H1 (cell line): Measurements from ENCODE around the gene PNPLA8. TPM values are rescaled to one million over a fixed set of nuclear protein-coding genes. Genes with fewer than 3 reads are reported as not detected.

Experiments used
- SP2 ChIP-seq: IDR thresholded peaks from 2 replicates; pipeline ENCODE4 v1.6.1; 2012; ENCODE audit warnings: mild to moderate bottlenecking, low read length, inconsistent platforms
- polyA plus RNA-seq, 7 experiments: library from polyadenylated mRNA; depleted of rRNA in 3 of 7; stranded (reverse) in 5 of 7; unstranded in 2 of 7; fragments of >200 nt in 5 of 7; fragments of 200-250 nt in 2 of 7; gene quantifications; 1 replicate in 5 of 7; 2 replicates in 1 of 7; 4 replicates in 1 of 7; pipeline versions ENCODE4 v1.2.1 to v1.2.3, GENCODE V29; 2011 to 2013; ENCODE audit warnings: missing spikeins in 2 of 7, mixed read lengths in 2 of 7
- total RNA-seq: library from RNA; stranded (reverse); fragmentation: NEBNext Ultra II Directional; extraction: Animal tissue kit (Norgen Biotek cat#: 25700); gene quantifications from 2 replicates; pipeline ENCODE4 v1.2.1, GENCODE V29; 2021
- TF ChIP-seq, protein P1 (sequence below): fragments of 300-600 bp; sonication (generic); IDR thresholded peaks from 2 replicates; pipeline ENCODE4 v1.7.1; 2012; ENCODE audit warnings: low read length, moderate library complexity, mild to moderate bottlenecking, inconsistent platforms; ENCODE audit not compliant: insufficient replicate concordance

PNPLA8 gene
- total and polyA plus RNA-seq, 2 of the 8 experiments (the other 6 are each of a cell fraction or from before 2014, with no cell fraction given), result 3.8 to 11.2 TPM

DNA sequence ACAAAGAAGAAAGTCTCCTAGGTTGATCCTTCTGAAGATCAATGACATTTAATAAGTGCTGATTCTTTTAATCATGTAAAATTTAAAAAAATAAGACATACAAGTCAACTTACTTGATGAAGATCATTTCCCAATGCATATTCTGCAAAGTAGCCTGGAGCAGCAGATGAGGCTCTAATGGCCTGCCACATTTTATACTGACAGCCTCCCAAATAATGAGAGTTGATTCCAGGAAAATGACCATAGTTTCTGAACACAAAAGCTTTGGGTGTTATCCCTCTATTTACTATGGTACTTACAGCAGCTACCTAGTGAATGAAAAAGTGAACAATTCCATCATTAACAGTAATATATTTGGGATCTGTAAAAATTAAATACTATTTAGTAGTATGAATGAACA, 38.3 kb downstream of the PNPLA8 start (continued):
- TF ChIP-seq, protein P1, sequence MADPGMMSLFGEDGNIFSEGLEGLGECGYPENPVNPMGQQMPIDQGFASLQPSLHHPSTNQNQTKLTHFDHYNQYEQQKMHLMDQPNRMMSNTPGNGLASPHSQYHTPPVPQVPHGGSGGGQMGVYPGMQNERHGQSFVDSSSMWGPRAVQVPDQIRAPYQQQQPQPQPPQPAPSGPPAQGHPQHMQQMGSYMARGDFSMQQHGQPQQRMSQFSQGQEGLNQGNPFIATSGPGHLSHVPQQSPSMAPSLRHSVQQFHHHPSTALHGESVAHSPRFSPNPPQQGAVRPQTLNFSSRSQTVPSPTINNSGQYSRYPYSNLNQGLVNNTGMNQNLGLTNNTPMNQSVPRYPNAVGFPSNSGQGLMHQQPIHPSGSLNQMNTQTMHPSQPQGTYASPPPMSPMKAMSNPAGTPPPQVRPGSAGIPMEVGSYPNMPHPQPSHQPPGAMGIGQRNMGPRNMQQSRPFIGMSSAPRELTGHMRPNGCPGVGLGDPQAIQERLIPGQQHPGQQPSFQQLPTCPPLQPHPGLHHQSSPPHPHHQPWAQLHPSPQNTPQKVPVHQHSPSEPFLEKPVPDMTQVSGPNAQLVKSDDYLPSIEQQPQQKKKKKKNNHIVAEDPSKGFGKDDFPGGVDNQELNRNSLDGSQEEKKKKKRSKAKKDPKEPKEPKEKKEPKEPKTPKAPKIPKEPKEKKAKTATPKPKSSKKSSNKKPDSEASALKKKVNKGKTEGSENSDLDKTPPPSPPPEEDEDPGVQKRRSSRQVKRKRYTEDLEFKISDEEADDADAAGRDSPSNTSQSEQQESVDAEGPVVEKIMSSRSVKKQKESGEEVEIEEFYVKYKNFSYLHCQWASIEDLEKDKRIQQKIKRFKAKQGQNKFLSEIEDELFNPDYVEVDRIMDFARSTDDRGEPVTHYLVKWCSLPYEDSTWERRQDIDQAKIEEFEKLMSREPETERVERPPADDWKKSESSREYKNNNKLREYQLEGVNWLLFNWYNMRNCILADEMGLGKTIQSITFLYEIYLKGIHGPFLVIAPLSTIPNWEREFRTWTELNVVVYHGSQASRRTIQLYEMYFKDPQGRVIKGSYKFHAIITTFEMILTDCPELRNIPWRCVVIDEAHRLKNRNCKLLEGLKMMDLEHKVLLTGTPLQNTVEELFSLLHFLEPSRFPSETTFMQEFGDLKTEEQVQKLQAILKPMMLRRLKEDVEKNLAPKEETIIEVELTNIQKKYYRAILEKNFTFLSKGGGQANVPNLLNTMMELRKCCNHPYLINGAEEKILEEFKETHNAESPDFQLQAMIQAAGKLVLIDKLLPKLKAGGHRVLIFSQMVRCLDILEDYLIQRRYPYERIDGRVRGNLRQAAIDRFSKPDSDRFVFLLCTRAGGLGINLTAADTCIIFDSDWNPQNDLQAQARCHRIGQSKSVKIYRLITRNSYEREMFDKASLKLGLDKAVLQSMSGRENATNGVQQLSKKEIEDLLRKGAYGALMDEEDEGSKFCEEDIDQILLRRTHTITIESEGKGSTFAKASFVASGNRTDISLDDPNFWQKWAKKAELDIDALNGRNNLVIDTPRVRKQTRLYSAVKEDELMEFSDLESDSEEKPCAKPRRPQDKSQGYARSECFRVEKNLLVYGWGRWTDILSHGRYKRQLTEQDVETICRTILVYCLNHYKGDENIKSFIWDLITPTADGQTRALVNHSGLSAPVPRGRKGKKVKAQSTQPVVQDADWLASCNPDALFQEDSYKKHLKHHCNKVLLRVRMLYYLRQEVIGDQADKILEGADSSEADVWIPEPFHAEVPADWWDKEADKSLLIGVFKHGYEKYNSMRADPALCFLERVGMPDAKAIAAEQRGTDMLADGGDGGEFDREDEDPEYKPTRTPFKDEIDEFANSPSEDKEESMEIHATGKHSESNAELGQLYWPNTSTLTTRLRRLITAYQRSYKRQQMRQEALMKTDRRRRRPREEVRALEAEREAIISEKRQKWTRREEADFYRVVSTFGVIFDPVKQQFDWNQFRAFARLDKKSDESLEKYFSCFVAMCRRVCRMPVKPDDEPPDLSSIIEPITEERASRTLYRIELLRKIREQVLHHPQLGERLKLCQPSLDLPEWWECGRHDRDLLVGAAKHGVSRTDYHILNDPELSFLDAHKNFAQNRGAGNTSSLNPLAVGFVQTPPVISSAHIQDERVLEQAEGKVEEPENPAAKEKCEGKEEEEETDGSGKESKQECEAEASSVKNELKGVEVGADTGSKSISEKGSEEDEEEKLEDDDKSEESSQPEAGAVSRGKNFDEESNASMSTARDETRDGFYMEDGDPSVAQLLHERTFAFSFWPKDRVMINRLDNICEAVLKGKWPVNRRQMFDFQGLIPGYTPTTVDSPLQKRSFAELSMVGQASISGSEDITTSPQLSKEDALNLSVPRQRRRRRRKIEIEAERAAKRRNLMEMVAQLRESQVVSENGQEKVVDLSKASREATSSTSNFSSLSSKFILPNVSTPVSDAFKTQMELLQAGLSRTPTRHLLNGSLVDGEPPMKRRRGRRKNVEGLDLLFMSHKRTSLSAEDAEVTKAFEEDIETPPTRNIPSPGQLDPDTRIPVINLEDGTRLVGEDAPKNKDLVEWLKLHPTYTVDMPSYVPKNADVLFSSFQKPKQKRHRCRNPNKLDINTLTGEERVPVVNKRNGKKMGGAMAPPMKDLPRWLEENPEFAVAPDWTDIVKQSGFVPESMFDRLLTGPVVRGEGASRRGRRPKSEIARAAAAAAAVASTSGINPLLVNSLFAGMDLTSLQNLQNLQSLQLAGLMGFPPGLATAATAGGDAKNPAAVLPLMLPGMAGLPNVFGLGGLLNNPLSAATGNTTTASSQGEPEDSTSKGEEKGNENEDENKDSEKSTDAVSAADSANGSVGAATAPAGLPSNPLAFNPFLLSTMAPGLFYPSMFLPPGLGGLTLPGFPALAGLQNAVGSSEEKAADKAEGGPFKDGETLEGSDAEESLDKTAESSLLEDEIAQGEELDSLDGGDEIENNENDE, result no peak
- TF ChIP-seq SP2, result no peak
- TF ChIP-seq, all 59 proteins: peak for 0
